ENCODE results near the gene DNAI7. TPM values are rescaled to one million over a fixed set of nuclear protein-coding genes. Genes with fewer than 3 reads are reported as not detected.

DNAI7 gene
- total RNA-seq, 2 donors from 2014 or later: 1.5 to 1.6 TPM

- TF ChIP-seq, protein P1, sequence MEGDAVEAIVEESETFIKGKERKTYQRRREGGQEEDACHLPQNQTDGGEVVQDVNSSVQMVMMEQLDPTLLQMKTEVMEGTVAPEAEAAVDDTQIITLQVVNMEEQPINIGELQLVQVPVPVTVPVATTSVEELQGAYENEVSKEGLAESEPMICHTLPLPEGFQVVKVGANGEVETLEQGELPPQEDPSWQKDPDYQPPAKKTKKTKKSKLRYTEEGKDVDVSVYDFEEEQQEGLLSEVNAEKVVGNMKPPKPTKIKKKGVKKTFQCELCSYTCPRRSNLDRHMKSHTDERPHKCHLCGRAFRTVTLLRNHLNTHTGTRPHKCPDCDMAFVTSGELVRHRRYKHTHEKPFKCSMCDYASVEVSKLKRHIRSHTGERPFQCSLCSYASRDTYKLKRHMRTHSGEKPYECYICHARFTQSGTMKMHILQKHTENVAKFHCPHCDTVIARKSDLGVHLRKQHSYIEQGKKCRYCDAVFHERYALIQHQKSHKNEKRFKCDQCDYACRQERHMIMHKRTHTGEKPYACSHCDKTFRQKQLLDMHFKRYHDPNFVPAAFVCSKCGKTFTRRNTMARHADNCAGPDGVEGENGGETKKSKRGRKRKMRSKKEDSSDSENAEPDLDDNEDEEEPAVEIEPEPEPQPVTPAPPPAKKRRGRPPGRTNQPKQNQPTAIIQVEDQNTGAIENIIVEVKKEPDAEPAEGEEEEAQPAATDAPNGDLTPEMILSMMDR (IDR thresholded peaks at IDR 0.05): no peak
- Histone ChIP-seq H3K27me3 (no peaks in the 10 kb centered on the region), H3K9me3 (no peaks in the 10 kb centered on the region), H3K4me3 (no peak overlapping the region), H3K4me1 (no peaks in the 10 kb centered on the region), H3K36me3 (no peaks in the 10 kb centered on the region), H3K27ac (no peak overlapping the region)
- DNase-seq (ENCODE audit: low spot score): no peak
These were observed 7.2 kb downstream of the DNAI7 start for GRCh38 chr12:25187781-25188180.

DNA sequence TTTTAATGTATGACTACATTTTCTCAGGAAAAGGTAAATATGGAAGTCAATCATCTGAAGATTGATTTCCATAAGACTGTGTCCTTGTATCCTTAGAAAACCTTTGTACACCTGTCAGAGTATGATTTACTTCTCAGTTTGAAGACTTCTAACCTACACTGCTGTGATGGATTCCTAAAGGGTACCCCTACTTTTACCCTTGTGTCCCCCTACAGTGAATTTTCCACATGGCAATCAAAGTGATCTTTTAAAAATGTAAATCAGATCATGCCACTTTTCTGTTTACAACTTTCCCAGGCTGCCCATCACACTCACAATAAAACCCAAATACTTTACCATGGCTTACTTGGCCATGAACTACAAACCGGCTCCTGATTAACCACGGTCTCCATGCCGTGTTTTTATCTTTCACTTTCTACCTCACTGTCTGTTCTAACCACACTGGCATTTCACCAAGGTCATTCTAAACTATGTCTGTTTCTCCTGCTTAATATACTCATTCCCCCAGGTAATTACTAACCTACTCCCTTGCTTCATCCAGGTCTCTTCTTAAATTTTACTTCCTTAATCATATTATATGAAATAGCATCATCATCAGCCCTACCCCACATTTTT lies 8.1 kb downstream of the DNAI7 start:
- Histone ChIP-seq H3K27ac (no peak overlapping the region), H3K4me3 (no peak overlapping the region), H3K27me3 (no peaks in the 10 kb centered on the region), H3K9me3 (no peaks in the 10 kb centered on the region), H3K36me3 (no peaks in the 10 kb centered on the region), H3K4me1 (no peaks in the 10 kb centered on the region)
- TF ChIP-seq, protein P1 (IDR thresholded peaks at IDR 0.05): no peak
- no peak for DNase-seq (ENCODE audit: low spot score)

DNA sequence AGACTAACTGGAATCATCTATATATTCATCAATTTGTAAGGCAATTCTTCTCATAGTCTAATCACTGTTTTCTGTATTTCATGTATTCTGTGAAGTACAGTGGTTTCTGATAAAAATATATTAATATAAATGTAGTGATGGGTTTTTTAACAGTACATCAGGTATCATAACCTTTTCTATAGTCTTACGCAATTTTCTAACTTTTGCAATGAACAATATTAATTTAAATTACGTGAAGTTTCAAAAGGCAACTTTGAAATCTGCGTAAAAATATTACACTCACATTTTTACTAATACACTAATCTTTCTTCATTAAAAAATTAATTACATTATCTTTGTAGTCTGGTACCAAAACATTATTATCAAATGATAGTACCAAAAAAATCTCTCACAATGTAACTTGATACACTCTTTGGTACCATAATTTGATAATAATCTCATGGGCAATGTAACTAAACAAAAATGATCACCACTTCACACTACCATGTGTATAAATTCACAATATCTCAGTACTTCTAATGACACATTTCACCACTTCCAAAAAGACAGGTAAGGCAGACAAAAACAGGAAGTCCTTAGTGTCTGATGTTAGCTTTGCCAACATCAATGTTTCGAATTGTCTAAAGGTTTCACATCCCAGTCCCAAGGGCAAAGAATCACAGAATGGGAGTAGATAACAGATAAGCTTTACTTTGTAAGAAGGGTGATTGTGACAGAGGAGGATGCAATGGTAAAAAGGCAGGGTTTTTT lies 8.7 kb downstream of the DNAI7 start:
- H3K4me1 ChIP-seq: no peaks in the 10 kb centered on the region
- TF ChIP-seq, protein P1 (IDR thresholded peaks at IDR 0.05): no peak
- no peaks in the 10 kb centered on the region for H3K36me3 ChIP-seq
- no peak overlapping the region for H3K4me3 ChIP-seq
- H3K9me3 ChIP-seq: no peaks in the 10 kb centered on the region
- H3K27me3 ChIP-seq: no peaks in the 10 kb centered on the region
- no peak for DNase-seq (ENCODE audit: low spot score)
- no peak overlapping the region for H3K27ac ChIP-seq

GRCh38 chr12:25184132-25184531 lies 10.8 kb downstream of the DNAI7 start:
- no peak for DNase-seq (ENCODE audit: low spot score)
- no peaks in the 10 kb centered on the region for H3K4me1 ChIP-seq
- H3K4me3 ChIP-seq: no peak overlapping the region
- H3K27ac ChIP-seq: no peak overlapping the region
- no peaks in the 10 kb centered on the region for H3K36me3 ChIP-seq
- TF ChIP-seq, protein P1 (IDR thresholded peaks at IDR 0.05): no peak
- no peaks in the 10 kb centered on the region for H3K27me3 ChIP-seq
- H3K9me3 ChIP-seq: no peaks in the 10 kb centered on the region

GRCh38 chr12:25182765-25183164 lies 12.2 kb downstream of the DNAI7 start:
- Histone ChIP-seq H3K4me3 (no peak overlapping the region), H3K9me3 (no peaks in the 10 kb centered on the region), H3K27ac (no peak overlapping the region), H3K36me3 (no peaks in the 10 kb centered on the region), H3K27me3 (no peaks in the 10 kb centered on the region), H3K4me1 (no peaks in the 10 kb centered on the region)
- TF ChIP-seq, protein P1 (IDR thresholded peaks at IDR 0.05): no peak
- DNase-seq (ENCODE audit: low spot score): no peak

Measured in right atrium auricular region (tissue), 2 donors.